B cell (primary cell): ENCODE measurements around the gene SH3GLB2.

Experiments used
- CTCF ChIP-seq: fragments of 200-600 bp; IDR thresholded peaks from one replicate; pipeline ENCODE4 v1.8.0; 2022; ENCODE audit warnings: antibody characterized with exemption, mild to moderate bottlenecking
- EZH2 ChIP-seq: IDR thresholded peaks from 2 replicates; pipeline ENCODE4 v1.6.1; 2012; ENCODE audit warnings: borderline replicate concordance, low read depth, mild to moderate bottlenecking, moderate library complexity, low read length; ENCODE audit not compliant: insufficient read depth, poor library complexity, severe bottlenecking

GRCh38 chr9:129076640-129077037 is 48.5 kb upstream of the SH3GLB2 start:
- TF ChIP-seq CTCF (no peak), EZH2 (no peak)
